ENCODE data around the gene RCAN2. TPM values are rescaled to one million over a fixed set of nuclear protein-coding genes. Genes with fewer than 3 reads are reported as not detected.

RCAN2 gene
- total RNA-seq, 6 donors from 2014 or later = 4.8 to 14.6 (median 9.1) TPM

DNA sequence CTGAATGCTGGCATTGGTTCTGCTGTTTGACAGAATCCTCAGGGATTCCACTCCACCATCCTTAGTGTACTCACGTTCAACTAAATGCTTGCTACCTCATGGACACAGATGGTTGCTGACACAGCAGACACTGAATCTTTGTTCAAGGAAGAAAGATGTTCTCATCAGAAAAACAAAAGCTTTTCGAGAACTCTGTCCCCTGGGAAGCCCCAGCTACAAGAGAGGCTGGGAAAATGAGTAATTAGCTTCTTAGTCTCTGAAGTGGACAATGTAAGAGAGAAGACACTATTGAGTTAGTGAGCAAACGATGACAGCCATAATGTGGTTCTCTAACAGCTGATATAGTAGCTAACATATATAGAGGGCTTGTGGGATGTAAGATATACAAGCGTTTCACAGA, 289.5 kb downstream of the RCAN2 start:
- no peaks in the 10 kb centered on the region for H3K4me1 ChIP-seq
- 84 to 88% methylated on average over 4 of the region's 4 CpGs for WGBS, 2 donors
- no peaks in the 10 kb centered on the region for H3K27me3 ChIP-seq
- no peaks in the 10 kb centered on the region for H3K36me3 ChIP-seq
- TF ChIP-seq POLR2A (IDR thresholded peaks at IDR 0.05) (no peak), EP300 (IDR thresholded peaks at IDR 0.05) (no peak), POLR2AphosphoS5 (IDR thresholded peaks at IDR 0.05) (no peak)
- TF ChIP-seq, protein P1, sequence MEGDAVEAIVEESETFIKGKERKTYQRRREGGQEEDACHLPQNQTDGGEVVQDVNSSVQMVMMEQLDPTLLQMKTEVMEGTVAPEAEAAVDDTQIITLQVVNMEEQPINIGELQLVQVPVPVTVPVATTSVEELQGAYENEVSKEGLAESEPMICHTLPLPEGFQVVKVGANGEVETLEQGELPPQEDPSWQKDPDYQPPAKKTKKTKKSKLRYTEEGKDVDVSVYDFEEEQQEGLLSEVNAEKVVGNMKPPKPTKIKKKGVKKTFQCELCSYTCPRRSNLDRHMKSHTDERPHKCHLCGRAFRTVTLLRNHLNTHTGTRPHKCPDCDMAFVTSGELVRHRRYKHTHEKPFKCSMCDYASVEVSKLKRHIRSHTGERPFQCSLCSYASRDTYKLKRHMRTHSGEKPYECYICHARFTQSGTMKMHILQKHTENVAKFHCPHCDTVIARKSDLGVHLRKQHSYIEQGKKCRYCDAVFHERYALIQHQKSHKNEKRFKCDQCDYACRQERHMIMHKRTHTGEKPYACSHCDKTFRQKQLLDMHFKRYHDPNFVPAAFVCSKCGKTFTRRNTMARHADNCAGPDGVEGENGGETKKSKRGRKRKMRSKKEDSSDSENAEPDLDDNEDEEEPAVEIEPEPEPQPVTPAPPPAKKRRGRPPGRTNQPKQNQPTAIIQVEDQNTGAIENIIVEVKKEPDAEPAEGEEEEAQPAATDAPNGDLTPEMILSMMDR (IDR thresholded peaks at IDR 0.05) = no peak
- H3K27ac ChIP-seq = no peak overlapping the region
- H3K9me3 ChIP-seq = no peaks in the 10 kb centered on the region
- no peak for DNase-seq
- no peak for ATAC-seq (ENCODE audit: low FRiP score in 2 of 2)
- no peak overlapping the region for H3K4me3 ChIP-seq

DNA sequence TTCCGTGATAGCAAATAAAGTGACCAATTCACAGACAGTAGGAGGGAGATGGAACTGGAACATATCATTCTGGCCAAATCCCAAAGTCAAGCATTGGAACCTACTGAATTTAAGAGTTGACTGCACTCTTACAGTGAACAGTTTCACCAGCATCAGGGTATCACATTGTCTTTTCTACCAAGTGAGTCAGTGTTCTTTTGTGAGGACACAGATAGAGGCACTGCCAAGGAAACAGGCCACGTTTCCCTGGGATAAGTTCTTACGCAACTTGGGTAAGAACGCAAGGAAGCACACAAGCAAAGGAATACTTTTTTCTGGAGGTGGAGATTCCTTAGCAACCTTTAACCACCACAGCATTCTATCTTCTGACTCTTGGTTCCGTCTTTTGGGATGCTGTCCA, 291.9 kb downstream of the RCAN2 start:
- DNase-seq (no peak), ATAC-seq (ENCODE audit: low FRiP score in 2 of 2) (peak in 1 of 2 donors; percentile 58)
- 84 to 88% methylated on average over 5 of the region's 5 CpGs for WGBS, 2 donors
- H3K27ac ChIP-seq = no peak overlapping the region
- H3K36me3 ChIP-seq = no peaks in the 10 kb centered on the region
- H3K4me1 ChIP-seq = no peaks in the 10 kb centered on the region
- no peaks in the 10 kb centered on the region for H3K9me3 ChIP-seq
- H3K4me3 ChIP-seq = no peak overlapping the region
- TF ChIP-seq, protein P1 (IDR thresholded peaks at IDR 0.05) = no peak
- TF ChIP-seq POLR2AphosphoS5 (IDR thresholded peaks at IDR 0.05) (no peak), EP300 (IDR thresholded peaks at IDR 0.05) (no peak), POLR2A (IDR thresholded peaks at IDR 0.05) (no peak)
- H3K27me3 ChIP-seq = no peaks in the 10 kb centered on the region

DNA sequence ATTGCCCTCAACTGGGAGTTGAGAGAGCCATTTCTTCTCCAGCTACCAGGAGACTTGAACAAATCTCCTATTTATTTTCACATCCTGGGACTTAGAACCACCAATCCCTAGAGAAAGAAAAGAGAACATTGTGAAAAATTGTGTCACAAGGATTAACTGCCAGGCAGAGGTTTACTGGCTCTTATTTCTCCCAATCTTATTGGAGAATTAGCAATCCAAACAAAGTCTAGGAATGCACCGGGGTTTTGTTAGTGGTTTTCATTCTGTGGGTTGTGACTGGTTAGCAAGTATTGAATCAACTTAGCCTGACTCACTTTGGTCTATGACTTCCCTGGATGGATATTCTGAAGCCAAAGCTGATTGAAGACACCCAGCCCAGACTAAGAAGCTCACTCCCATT, 299.3 kb downstream of the RCAN2 start:
- Histone ChIP-seq H3K4me1 (no peaks in the 10 kb centered on the region), H3K9me3 (no peaks in the 10 kb centered on the region), H3K4me3 (no peak overlapping the region), H3K27ac (no peak overlapping the region), H3K27me3 (no peaks in the 10 kb centered on the region), H3K36me3 (no peaks in the 10 kb centered on the region)
- DNase-seq = no peak
- TF ChIP-seq POLR2AphosphoS5 (IDR thresholded peaks at IDR 0.05) (no peak), POLR2A (IDR thresholded peaks at IDR 0.05) (no peak), EP300 (IDR thresholded peaks at IDR 0.05) (no peak)
- TF ChIP-seq, protein P1 (IDR thresholded peaks at IDR 0.05) = no peak
- WGBS, 2 donors = 67 to 80% methylated on average over 1 of the region's 1 CpG
- ATAC-seq (ENCODE audit: low FRiP score in 2 of 2) = no peak

DNA sequence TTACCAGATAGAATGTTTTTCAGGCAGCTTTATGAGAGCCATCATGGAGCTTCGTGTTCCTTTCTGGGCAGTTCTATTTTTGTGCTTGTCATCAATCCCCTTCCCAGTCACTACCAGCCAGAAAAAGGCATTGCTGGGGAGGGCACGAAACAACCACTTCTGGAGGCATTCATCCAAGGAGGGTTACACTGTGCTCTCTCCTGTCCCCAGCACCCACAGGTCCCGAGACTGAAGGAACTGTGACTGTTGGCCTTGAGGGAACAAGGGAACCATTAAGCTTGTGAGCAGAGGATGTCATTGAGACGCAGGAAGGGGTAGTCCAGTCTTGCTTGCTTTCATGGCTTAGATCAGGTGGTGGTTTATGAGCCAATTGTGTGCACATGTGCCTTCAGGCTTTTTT, 300.4 kb downstream of the RCAN2 start:
- Histone ChIP-seq H3K9me3 (no peaks in the 10 kb centered on the region), H3K4me1 (no peaks in the 10 kb centered on the region), H3K27ac (no peak overlapping the region), H3K36me3 (no peaks in the 10 kb centered on the region), H3K4me3 (no peak overlapping the region), H3K27me3 (no peaks in the 10 kb centered on the region)
- WGBS, 2 donors = 86 to 91% methylated on average over 4 of the region's 4 CpGs
- DNase-seq (no peak), ATAC-seq (ENCODE audit: low FRiP score in 2 of 2) (no peak)
- TF ChIP-seq POLR2A (IDR thresholded peaks at IDR 0.05) (no peak), POLR2AphosphoS5 (IDR thresholded peaks at IDR 0.05) (no peak), EP300 (IDR thresholded peaks at IDR 0.05) (no peak)
- TF ChIP-seq, protein P1 (IDR thresholded peaks at IDR 0.05) = no peak

DNA sequence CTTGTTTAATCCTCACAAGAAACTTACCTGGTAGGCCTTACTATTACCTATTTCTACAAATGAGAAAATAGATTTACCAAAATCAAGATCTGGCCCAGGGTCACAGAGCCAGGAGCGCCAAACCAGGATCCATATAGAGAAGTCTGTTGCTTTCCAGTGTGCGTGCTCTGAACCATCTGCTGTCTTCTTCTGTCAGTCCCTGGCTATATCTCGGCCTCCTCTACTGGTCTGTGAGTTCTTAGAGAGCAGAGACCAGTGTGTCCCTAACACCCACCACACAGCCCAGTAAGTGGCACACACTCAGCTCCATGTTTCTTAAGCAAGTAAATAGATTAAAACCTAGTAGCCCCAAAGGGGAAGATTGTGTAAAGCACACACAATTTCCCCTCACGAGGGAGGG, 301.5 kb downstream of the RCAN2 start:
- no peak for DNase-seq
- no peaks in the 10 kb centered on the region for H3K4me1 ChIP-seq
- no peaks in the 10 kb centered on the region for H3K27me3 ChIP-seq
- no peak for TF ChIP-seq POLR2A (IDR thresholded peaks at IDR 0.05)
- TF ChIP-seq, protein P1 (IDR thresholded peaks at IDR 0.05) = no peak
- TF ChIP-seq POLR2AphosphoS5 (IDR thresholded peaks at IDR 0.05) = no peak
- TF ChIP-seq EP300 (IDR thresholded peaks at IDR 0.05) = no peak
- no peak for ATAC-seq (ENCODE audit: low FRiP score in 2 of 2)
- 94 to 95% methylated on average over 4 of the region's 4 CpGs for WGBS, 2 donors
- no peak overlapping the region for H3K4me3 ChIP-seq
- no peak overlapping the region for H3K27ac ChIP-seq
- no peaks in the 10 kb centered on the region for H3K36me3 ChIP-seq
- no peaks in the 10 kb centered on the region for H3K9me3 ChIP-seq

Measured in upper lobe of left lung (tissue), 6 donors.